GM19193 (cell line): ENCODE results near the gene ARHGEF7.

Experiments used
- POLR2A ChIP-seq: IDR thresholded peaks from 4 replicates; pipeline ENCODE4 v1.6.1; 2011; ENCODE audit not compliant: insufficient read depth, insufficient read length; ENCODE audit errors: extremely low read depth

ARHGEF7 gene

DNA sequence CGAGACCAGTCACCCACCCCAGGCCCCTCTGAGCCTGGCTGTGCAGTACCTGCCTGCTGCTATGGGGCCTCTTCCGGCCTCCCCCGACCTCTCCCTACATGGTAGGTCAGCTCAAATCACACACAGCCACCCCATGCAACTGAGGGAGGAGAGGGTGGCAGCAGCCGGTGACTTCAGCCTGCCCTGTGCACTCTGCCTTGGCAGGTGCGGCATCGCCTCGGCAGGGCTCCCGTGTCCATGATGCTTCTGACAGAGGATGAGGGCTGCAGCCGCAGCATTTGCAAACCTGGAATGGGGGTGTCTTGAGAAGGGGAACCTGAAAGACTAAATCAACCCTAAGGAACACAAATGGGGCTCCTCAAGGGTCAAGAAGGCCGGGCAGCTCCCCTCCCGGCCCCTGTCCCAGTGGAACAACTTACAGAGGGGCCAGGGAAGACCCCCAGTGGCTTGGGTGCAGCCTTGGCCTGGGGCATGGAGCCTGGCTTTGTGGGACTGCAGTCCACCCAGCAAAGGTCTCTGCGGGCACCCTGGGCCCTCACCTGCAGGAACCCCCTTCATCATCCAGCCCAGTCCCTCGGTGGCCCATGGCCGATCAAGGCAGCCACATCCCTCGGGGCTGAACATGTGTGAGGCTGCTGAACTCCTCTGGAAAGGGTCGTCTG is 212.0 kb downstream of the ARHGEF7 start:
- no peak for TF ChIP-seq POLR2A

GRCh38 chr13:111327730-111328573 is 212.8 kb downstream of the ARHGEF7 start:
- no peak for TF ChIP-seq POLR2A

DNA sequence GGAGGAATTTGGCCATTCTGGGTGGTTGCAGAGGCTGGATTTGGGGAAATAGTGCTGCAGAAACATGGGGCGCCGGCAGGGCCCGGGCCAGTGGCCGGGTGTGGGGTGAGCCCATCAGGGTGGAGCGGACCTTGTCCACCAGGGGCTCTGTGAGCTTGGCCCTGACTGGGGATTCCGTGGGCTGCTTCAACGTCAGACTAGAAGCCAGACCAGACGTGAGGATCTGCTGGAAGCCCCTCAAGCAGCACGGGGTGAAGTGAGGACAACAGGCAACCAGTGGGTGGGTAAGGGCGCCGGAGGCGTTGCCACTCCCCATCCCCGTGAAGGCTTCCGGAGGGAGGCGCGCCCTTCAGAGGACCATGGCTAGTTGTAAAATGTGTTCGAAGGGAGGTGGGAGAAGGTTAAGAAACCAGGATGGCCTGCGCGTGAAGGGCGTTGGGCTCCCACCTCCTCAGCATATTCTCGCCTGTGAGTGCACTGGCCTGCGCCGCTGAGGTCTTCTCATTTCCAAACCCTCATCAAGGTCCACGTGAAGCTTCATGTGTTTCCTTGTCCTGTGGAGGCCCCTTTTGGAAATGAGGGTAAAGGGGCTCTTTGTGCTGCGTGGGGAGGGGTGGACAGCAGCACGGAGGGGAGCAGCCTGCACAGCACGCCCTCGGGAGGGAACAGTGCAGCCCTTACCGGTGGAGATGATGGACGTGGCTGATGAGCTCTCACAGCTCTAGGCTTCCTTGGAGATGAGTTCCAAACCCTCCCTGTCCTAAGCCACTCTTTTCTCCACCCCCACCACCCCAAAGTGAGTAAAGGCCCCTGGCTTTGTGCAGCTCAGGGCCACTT is 213.7 kb downstream of the ARHGEF7 start:
- TF ChIP-seq POLR2A, result no peak

- no peak for TF ChIP-seq POLR2A
These were observed 214.5 kb downstream of the ARHGEF7 start for GRCh38 chr13:111329641-111330040.

- no peak for TF ChIP-seq POLR2A
These were observed 215.0 kb downstream of the ARHGEF7 start for GRCh38 chr13:111330066-111330610.

DNA sequence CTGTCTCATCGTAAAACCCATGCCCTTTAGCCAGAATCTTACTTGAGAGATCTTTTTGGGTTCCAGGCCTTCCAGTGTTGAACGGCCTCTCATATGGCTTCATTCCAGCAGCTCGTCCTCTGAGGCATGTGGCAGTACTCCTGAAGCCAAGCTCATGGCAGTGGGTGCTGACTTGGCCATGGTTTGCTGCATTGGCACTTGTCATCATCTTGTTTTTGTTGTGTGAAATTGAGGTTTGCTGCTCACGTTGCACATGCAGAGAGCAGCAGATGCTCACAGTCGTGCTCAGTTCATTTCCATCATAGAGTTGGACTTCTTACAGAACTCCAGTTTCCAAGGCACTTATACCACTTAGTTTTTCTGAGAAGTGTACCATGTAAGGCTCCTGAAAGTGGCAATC is 220.2 kb downstream of the ARHGEF7 start:
- no peak for TF ChIP-seq POLR2A

- TF ChIP-seq POLR2A, result no peak
These were observed 221.6 kb downstream of the ARHGEF7 start for GRCh38 chr13:111336666-111337065.

GRCh38 chr13:111337206-111337605 is 222.1 kb downstream of the ARHGEF7 start:
- no peak for TF ChIP-seq POLR2A

GRCh38 chr13:111337741-111338140 is 222.6 kb downstream of the ARHGEF7 start:
- TF ChIP-seq POLR2A, result no peak

DNA sequence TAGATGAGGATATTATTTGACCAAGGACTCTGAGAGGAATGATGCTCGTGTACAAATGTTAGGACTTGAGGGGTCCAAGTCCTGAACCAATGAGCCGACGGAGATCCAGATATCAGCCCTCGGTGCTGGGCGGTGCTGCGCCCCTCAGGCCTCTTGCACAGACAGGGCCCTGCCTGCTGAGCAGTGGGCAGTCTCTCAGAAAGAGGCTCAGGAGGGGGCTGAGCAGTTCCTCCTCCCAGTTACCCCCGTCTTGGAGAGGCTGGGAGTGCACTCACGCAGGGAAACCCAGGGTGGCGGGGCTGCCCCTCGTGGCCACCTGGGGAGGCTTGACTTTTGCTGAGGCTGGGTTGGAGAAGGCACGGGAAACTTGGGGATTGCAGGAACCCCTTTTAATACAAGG is 223.7 kb downstream of the ARHGEF7 start:
- TF ChIP-seq POLR2A, result no peak

GRCh38 chr13:111339366-111340143 is 224.4 kb downstream of the ARHGEF7 start:
- no peak for TF ChIP-seq POLR2A

DNA sequence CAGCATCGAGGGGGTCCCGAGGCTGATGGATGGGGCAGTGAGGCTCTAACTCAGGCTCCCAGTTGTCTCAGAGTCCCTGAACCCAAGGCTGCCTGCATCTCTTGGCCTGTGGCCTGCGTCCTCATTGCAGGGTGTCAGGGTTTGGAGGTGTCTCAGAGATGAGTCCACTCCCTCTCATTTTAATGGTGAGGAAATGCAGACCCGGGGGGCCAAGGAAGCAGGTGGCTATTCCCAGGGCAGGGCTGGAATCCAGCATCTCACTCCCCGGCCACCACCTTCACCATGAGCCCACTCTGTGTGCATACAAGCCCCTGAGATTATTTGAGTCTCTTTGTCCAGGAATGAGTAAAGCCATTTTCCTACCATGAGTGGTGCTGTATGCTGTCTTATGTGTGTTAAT is 226.8 kb downstream of the ARHGEF7 start:
- TF ChIP-seq POLR2A, result no peak

DNA sequence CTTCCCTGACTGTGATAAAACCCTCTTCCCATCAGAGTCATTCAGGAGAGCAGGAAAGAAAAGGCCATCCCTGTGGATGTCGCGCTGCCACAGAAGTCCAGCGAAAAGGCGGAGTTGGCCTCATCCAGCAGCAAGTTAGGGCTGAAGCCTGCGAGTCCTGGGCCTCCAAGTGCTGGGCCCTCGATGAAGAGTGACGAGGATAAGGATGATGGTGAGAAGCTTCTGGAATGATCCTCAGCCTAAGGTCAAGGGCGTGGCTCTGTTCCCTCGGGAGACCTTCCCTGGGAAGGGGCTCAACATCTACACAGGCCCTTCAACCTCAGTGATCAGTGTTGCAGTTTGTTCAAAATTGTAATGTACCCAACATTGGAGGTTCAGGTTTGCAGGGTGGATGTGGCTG is 227.6 kb downstream of the ARHGEF7 start:
- TF ChIP-seq POLR2A, result no peak

DNA sequence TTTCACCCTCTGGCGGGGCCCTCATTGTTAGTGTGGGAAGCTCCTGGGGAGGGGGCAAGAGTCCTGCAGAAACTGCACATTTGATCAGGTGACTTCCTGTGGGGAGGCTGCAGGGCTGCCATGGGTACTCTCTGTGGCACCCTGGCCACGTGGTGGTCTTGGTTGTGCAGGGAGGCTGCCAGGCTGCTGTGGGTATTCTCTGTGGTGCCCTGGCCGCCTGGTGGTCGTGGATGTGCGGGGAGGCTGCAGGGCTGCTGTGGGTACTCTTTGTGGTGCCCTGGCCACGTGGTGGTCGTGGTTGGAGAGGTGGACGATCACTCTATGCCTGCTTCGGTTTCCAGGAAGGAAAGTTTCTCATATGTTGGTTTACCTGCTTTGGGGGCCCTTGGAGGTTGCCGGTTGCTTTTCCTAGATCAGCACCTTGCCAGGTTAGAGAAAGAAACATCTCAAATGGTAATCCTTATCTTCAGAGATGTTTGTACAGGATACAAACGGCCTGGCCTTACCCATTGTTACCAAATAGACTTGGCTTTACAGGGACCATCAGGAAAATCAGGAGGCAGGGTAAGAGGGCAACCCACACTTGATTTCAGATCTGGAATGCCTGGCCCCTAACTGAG is 228.2 kb downstream of the ARHGEF7 start:
- TF ChIP-seq POLR2A, result no peak
